ENCODE measurements around the gene MSANTD1. TPM values are rescaled to one million over a fixed set of nuclear protein-coding genes. Genes with fewer than 3 reads are reported as not detected.

The MSANTD1 gene
- total and polyA plus RNA-seq, 4 donors = 0.05 to 1.2 (median 0.23) TPM; not detected in 1

- no peaks in the 10 kb centered on the region for H3K36me3 ChIP-seq (ENCODE audit: control insufficient read depth in 4 of 4, insufficient read depth in 3 of 4, low read depth in 1 of 4, low read length in 3 of 4)
- no peak overlapping the region for H3K9ac ChIP-seq (ENCODE audit: low read depth in 1 of 2, low read length in 2 of 2)
- no peaks in the 10 kb centered on the region for H3K4me1 ChIP-seq (ENCODE audit: control insufficient read depth in 4 of 4, insufficient read depth in 4 of 4, low read length in 3 of 4)
- H3K27me3 ChIP-seq (ENCODE audit: control insufficient read depth in 4 of 4, insufficient read depth in 4 of 4, low read length in 3 of 4) = no peaks in the 10 kb centered on the region
- DNase-seq (ENCODE audit: low spot score) = no peak
- H3K4me3 ChIP-seq (ENCODE audit: low read depth in 1 of 3, low read length in 3 of 3) = no peak overlapping the region
- no peaks in the 10 kb centered on the region for H3K9me3 ChIP-seq (ENCODE audit: control insufficient read depth in 4 of 4, low read length in 3 of 4)
- no peak overlapping the region for H3K27ac ChIP-seq (ENCODE audit: low read depth in 1 of 2, low read length in 2 of 2)
- TF ChIP-seq MAX (IDR thresholded peaks at IDR 0.05) (no peak), HNF4G (IDR thresholded peaks at IDR 0.05) (no peak), EGR1 (IDR thresholded peaks at IDR 0.05; ENCODE audit: low read depth in 2 of 2) (no peak), FOXA2 (IDR thresholded peaks at IDR 0.05) (no peak), FOXA1 (IDR thresholded peaks at IDR 0.05) (no peak), SP1 (IDR thresholded peaks at IDR 0.05) (no peak), RAD21 (IDR thresholded peaks at IDR 0.05) (no peak), RXRA (IDR thresholded peaks at IDR 0.05) (no peak), HNF4A (conservative IDR thresholded peaks at IDR 0.05) (no peak), TAF1 (conservative IDR thresholded peaks at IDR 0.05) (no peak)
- TF ChIP-seq, protein P1, sequence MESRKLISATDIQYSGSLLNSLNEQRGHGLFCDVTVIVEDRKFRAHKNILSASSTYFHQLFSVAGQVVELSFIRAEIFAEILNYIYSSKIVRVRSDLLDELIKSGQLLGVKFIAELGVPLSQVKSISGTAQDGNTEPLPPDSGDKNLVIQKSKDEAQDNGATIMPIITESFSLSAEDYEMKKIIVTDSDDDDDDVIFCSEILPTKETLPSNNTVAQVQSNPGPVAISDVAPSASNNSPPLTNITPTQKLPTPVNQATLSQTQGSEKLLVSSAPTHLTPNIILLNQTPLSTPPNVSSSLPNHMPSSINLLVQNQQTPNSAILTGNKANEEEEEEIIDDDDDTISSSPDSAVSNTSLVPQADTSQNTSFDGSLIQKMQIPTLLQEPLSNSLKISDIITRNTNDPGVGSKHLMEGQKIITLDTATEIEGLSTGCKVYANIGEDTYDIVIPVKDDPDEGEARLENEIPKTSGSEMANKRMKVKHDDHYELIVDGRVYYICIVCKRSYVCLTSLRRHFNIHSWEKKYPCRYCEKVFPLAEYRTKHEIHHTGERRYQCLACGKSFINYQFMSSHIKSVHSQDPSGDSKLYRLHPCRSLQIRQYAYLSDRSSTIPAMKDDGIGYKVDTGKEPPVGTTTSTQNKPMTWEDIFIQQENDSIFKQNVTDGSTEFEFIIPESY (IDR thresholded peaks at IDR 0.05) = no peak
- WGBS = 95% methylated on average over 3 of the region's 3 CpGs
Observed at GRCh38 chr4:3280466-3280865, 31.5 kb downstream of the MSANTD1 start.

GRCh38 chr4:3283483-3283882 lies 34.5 kb downstream of the MSANTD1 start:
- DNase-seq (ENCODE audit: low spot score) = no peak
- 77% methylated on average over 6 of the region's 6 CpGs for WGBS
- no peaks in the 10 kb centered on the region for H3K4me1 ChIP-seq (ENCODE audit: control insufficient read depth in 4 of 4, insufficient read depth in 4 of 4, low read length in 3 of 4)

More at GRCh38 chr4:3283483-3283882, 34.5 kb downstream of the MSANTD1 start:
- peaks cover 0 to 2% (median 0%) of the 10 kb centered on the region in 4 donors for H3K36me3 ChIP-seq (ENCODE audit: control insufficient read depth in 4 of 4, insufficient read depth in 3 of 4, low read depth in 1 of 4, low read length in 3 of 4)
- TF ChIP-seq HNF4A (conservative IDR thresholded peaks at IDR 0.05) (no peak), EGR1 (IDR thresholded peaks at IDR 0.05; ENCODE audit: low read depth in 2 of 2) (no peak), ATF3 (IDR thresholded peaks at IDR 0.05) (no peak), FOXA2 (IDR thresholded peaks at IDR 0.05) (no peak), RXRA (IDR thresholded peaks at IDR 0.05) (no peak), FOXA1 (IDR thresholded peaks at IDR 0.05) (no peak), TAF1 (conservative IDR thresholded peaks at IDR 0.05) (no peak), GABPA (IDR thresholded peaks at IDR 0.05 in 1 of 2, conservative IDR thresholded peaks at IDR 0.05 in 1 of 2) (no peak), JUND (IDR thresholded peaks at IDR 0.05) (no peak), YY1 (IDR thresholded peaks at IDR 0.05) (no peak), SP1 (IDR thresholded peaks at IDR 0.05) (no peak), CTCF (IDR thresholded peaks at IDR 0.05; ENCODE audit: low read depth, low read length, missing input control) (no peak), REST (IDR thresholded peaks at IDR 0.05) (no peak), RAD21 (IDR thresholded peaks at IDR 0.05) (no peak), MAX (IDR thresholded peaks at IDR 0.05) (no peak)
- TF ChIP-seq, protein P1 (IDR thresholded peaks at IDR 0.05) = no peak
- no peak overlapping the region for H3K9ac ChIP-seq (ENCODE audit: low read depth in 1 of 2, low read length in 2 of 2)
- no peak overlapping the region for H3K27ac ChIP-seq (ENCODE audit: low read depth in 1 of 2, low read length in 2 of 2)
- H3K9me3 ChIP-seq (ENCODE audit: control insufficient read depth in 4 of 4, low read length in 3 of 4) = no peaks in the 10 kb centered on the region
- H3K27me3 ChIP-seq (ENCODE audit: control insufficient read depth in 4 of 4, insufficient read depth in 4 of 4, low read length in 3 of 4) = peaks cover 0 to 2% (median 0%) of the 10 kb centered on the region in 4 donors
- no peak overlapping the region for H3K4me3 ChIP-seq (ENCODE audit: low read depth in 1 of 3, low read length in 3 of 3)
